CD14-positive monocyte (primary cell): ENCODE data around the gene ADGRF5. TPM values are rescaled to one million over a fixed set of nuclear protein-coding genes. Genes with fewer than 3 reads are reported as not detected.

ENCODE experiments used
- DNase-seq, 3 donors: peaks; one replicate each; pipeline ENCODE4 v3.0.0-alpha.2; 2011 to 2022
- H2AFZ ChIP-seq: 2 replicates; pipeline ENCODE4 v1.6.0; 2012; ENCODE audit warnings: mild to moderate bottlenecking, low read depth, low read length, inconsistent platforms; ENCODE audit not compliant: insufficient read depth, poor library complexity, severe bottlenecking
- H3K27ac ChIP-seq, 2 donors: 1 replicate in 1 of 2; 2 replicates in 1 of 2; pipeline ENCODE4 v1.5.1; 2012 to 2013; ENCODE audit warnings: low read length in 2 of 2, control low read depth in 1 of 2, inconsistent platforms in 1 of 2, low read depth in 1 of 2, mild to moderate bottlenecking in 1 of 2
- H3K27me3 ChIP-seq, 2 donors: one replicate each; pipeline versions ENCODE4 v1.6.0 to v1.6.1; 2011 to 2013; ENCODE audit warnings: low read length in 2 of 2; ENCODE audit not compliant: control insufficient read depth in 2 of 2, insufficient read depth in 2 of 2
- H3K36me3 ChIP-seq, 2 donors: replicated peaks in 1 of 2; 1 replicate in 1 of 2; 2 replicates in 1 of 2; pipeline versions ENCODE4 v1.5.1 to v1.6.1; 2012 to 2013; ENCODE audit warnings: low read length in 2 of 2, control low read depth in 1 of 2, inconsistent platforms in 1 of 2, mild to moderate bottlenecking in 1 of 2; ENCODE audit not compliant: insufficient read depth in 2 of 2, control insufficient read depth in 1 of 2
- H3K4me1 ChIP-seq, 2 donors: 1 replicate in 1 of 2; 2 replicates in 1 of 2; pipeline versions ENCODE4 v1.5.1 to v1.6.1; 2012 to 2013; ENCODE audit warnings: low read length in 2 of 2, control low read depth in 1 of 2, inconsistent platforms in 1 of 2, mild to moderate bottlenecking in 1 of 2, moderate library complexity in 1 of 2; ENCODE audit not compliant: insufficient read depth in 2 of 2, control insufficient read depth in 1 of 2
- H3K4me2 ChIP-seq: replicated peaks from 2 replicates; pipeline ENCODE3; 2012; ENCODE audit warnings: low read length, moderate library complexity, mild to moderate bottlenecking; ENCODE audit not compliant: poor library complexity, severe bottlenecking; ENCODE audit errors: extremely low read depth
- H3K4me3 ChIP-seq, 3 experiments: fragments of 200-600 bp in 1 of 3; sonication (generic) in 1 of 3; replicated peaks in 1 of 3; 1 replicate in 2 of 3; 2 replicates in 1 of 3; pipeline ENCODE4 v1.5.1; 2011 to 2013; ENCODE audit warnings: low read length in 3 of 3, mild to moderate bottlenecking in 3 of 3, control low read depth in 2 of 3, low read depth in 2 of 3, inconsistent platforms in 1 of 3, moderate library complexity in 1 of 3
- H3K79me2 ChIP-seq: 2 replicates; pipeline ENCODE4 v1.6.0; 2012; ENCODE audit warnings: mild to moderate bottlenecking, control low read depth, inconsistent platforms, low read length, moderate library complexity; ENCODE audit not compliant: insufficient read depth
- H3K9ac ChIP-seq: 2 replicates; pipeline ENCODE4 v1.6.0; 2017; ENCODE audit warnings: low read length, mild to moderate bottlenecking; ENCODE audit not compliant: insufficient read depth, poor library complexity, severe bottlenecking
- H3K9me3 ChIP-seq, 2 donors: replicated peaks in 1 of 2; 1 replicate in 1 of 2; 2 replicates in 1 of 2; pipeline versions ENCODE4 v1.5.1 to v1.6.1; 2012 to 2013; ENCODE audit warnings: low read length in 2 of 2, control low read depth in 1 of 2; ENCODE audit not compliant: control insufficient read depth in 1 of 2, insufficient read depth in 1 of 2
- H4K20me1 ChIP-seq: 2 replicates; pipeline ENCODE4 v1.6.0; 2012; ENCODE audit warnings: mild to moderate bottlenecking, low read length, control low read depth, moderate library complexity; ENCODE audit not compliant: insufficient read depth
- H3K27ac Mint-ChIP-seq, 7 donors: one replicate each; pipeline ENCODE4 v1.8.0; 2020; ENCODE audit warnings: mild to moderate bottlenecking in 7 of 7, mixed read lengths in 7 of 7, moderate library complexity in 6 of 7, inconsistent platforms in 2 of 7
- H3K27me3 Mint-ChIP-seq, 3 donors: one replicate each; pipeline ENCODE4 v1.8.0; 2021 to 2022; ENCODE audit warnings: low read depth in 3 of 3, mild to moderate bottlenecking in 3 of 3, mixed read lengths in 3 of 3, moderate library complexity in 3 of 3, inconsistent platforms in 1 of 3
- H3K36me3 Mint-ChIP-seq, 2 donors: one replicate each; pipeline ENCODE4 v1.8.0; 2020; ENCODE audit warnings: mixed read lengths in 2 of 2, inconsistent platforms in 1 of 2, mild to moderate bottlenecking in 1 of 2
- H3K4me1 Mint-ChIP-seq: one replicate; pipeline ENCODE4 v1.8.0; 2020; ENCODE audit warnings: mild to moderate bottlenecking, mixed read lengths
- H3K4me3 Mint-ChIP-seq, 2 donors: one replicate each; pipeline ENCODE4 v1.8.0; 2020; ENCODE audit warnings: mild to moderate bottlenecking in 2 of 2, mixed read lengths in 2 of 2, moderate library complexity in 1 of 2
- H3K9me3 Mint-ChIP-seq, 7 donors: one replicate each; pipeline ENCODE4 v1.8.0; 2020 to 2022; ENCODE audit warnings: mixed read lengths in 7 of 7, mild to moderate bottlenecking in 6 of 7, moderate library complexity in 6 of 7, inconsistent platforms in 2 of 7
- CTCF ChIP-seq: fragments of 200-600 bp; IDR thresholded peaks from one replicate; pipeline ENCODE4 v1.8.0; 2022; ENCODE audit warnings: antibody characterized with exemption, mild to moderate bottlenecking
- WGBS: methylation state at CpG from one replicate; pipeline ENCODE4 v1.1.5; 2013; ENCODE audit warnings: missing lambda C conversion rate; ENCODE audit not compliant: insufficient coverage; 5-methylcytosine and 5-hydroxymethylcytosine counted together
- intact Hi-C, 2 donors: fragments of 100-400 bp; cut with micrococcal nuclease; formaldehyde crosslinking; loops; one replicate each; pipeline versions ENCODE4 v1.15.0 to v1.15.1; 2023
- polyA plus RNA-seq, 3 donors: library from polyadenylated mRNA; depleted of rRNA in 1 of 3; unstranded in 2 of 3; stranded (reverse) in 1 of 3; fragments of 300-500 nt in 2 of 3; fragments of >200 nt in 1 of 3; fragmentation: Illumina TruSeq in 2 of 3; gene quantifications; 1 replicate in 2 of 3; 2 replicates in 1 of 3; pipeline ENCODE4 v1.2.3, GENCODE V29; 2012 to 2021

ADGRF5 gene
- polyA plus RNA-seq, 3 donors, result not detected

- H2AFZ ChIP-seq, result no peak overlapping the region
- Mint-ChIP-seq H3K27me3 (peaks cover 0 to 3% (median 1%) of the 10 kb centered on the region in 3 donors), H3K9me3 (peaks cover 0 to 2% (median 0%) of the 10 kb centered on the region in 7 donors), H3K27ac (no peak overlapping the region), H3K36me3 (no peaks in the 10 kb centered on the region), H3K4me3 (no peak overlapping the region), H3K4me1 (no peaks in the 10 kb centered on the region)
- intact Hi-C loops, result no loop called here
- H3K4me1 ChIP-seq, result no peaks in the 10 kb centered on the region
- H4K20me1 ChIP-seq, result no peaks in the 10 kb centered on the region
- no peaks in the 10 kb centered on the region for H3K79me2 ChIP-seq
- no peak overlapping the region for H3K4me2 ChIP-seq
- no peak for DNase-seq
- no peak overlapping the region for H3K9ac ChIP-seq
- no peaks in the 10 kb centered on the region for H3K27me3 ChIP-seq
- H3K9me3 ChIP-seq, result no peaks in the 10 kb centered on the region
- H3K27ac ChIP-seq, result no peak overlapping the region
- TF ChIP-seq CTCF, result no peak
- H3K4me3 ChIP-seq, result no peak overlapping the region
- no peaks in the 10 kb centered on the region for H3K36me3 ChIP-seq
- 92% methylated on average over 3 of the region's 5 CpGs for WGBS
These were observed 12.0 kb upstream of the ADGRF5 start for GRCh38 chr6:46933751-46934150.

- Histone ChIP-seq H3K27me3 (no peaks in the 10 kb centered on the region), H3K79me2 (no peaks in the 10 kb centered on the region), H3K27ac (no peak overlapping the region), H3K4me3 (no peak overlapping the region), H3K36me3 (no peaks in the 10 kb centered on the region), H2AFZ (no peak overlapping the region), H4K20me1 (no peaks in the 10 kb centered on the region), H3K9me3 (no peaks in the 10 kb centered on the region), H3K9ac (no peak overlapping the region), H3K4me1 (no peaks in the 10 kb centered on the region), H3K4me2 (no peak overlapping the region)
- DNase-seq, result no peak
- Mint-ChIP-seq H3K27ac (no peak overlapping the region), H3K36me3 (no peaks in the 10 kb centered on the region), H3K4me1 (no peaks in the 10 kb centered on the region), H3K27me3 (peaks cover 0 to 3% (median 1%) of the 10 kb centered on the region in 3 donors), H3K9me3 (peaks cover 0 to 3% (median 0%) of the 10 kb centered on the region in 7 donors), H3K4me3 (no peak overlapping the region)
- TF ChIP-seq CTCF, result no peak
- intact Hi-C loops, result no loop called here
- 88% methylated on average over 5 of the region's 10 CpGs for WGBS
These were observed 11.0 kb upstream of the ADGRF5 start for GRCh38 chr6:46932526-46933319.
